Esophagus (tissue), 2 donors: ENCODE data around the gene NELFB. TPM values are rescaled to one million over a fixed set of nuclear protein-coding genes. Genes with fewer than 3 reads are reported as not detected.

Experiments used
- H3K27ac ChIP-seq, 2 donors: one replicate each; pipeline ENCODE4 v1.5.1; 2013; ENCODE audit warnings: low read depth in 2 of 2, mild to moderate bottlenecking in 2 of 2, inconsistent platforms in 1 of 2, low read length in 1 of 2, moderate library complexity in 1 of 2
- H3K27me3 ChIP-seq, 2 donors: one replicate each; pipeline ENCODE4 v1.6.1; 2013; ENCODE audit warnings: low read length in 2 of 2, control low read depth in 1 of 2, mild to moderate bottlenecking in 1 of 2; ENCODE audit not compliant: insufficient read depth in 2 of 2, control insufficient read depth in 1 of 2
- H3K36me3 ChIP-seq, 2 donors: one replicate each; pipeline ENCODE4 v1.6.1; 2013; ENCODE audit warnings: low read length in 1 of 2; ENCODE audit not compliant: control insufficient read depth in 2 of 2, insufficient read depth in 2 of 2
- H3K4me1 ChIP-seq, 2 donors: one replicate each; pipeline ENCODE4 v1.6.1; 2013; ENCODE audit warnings: low read length in 1 of 2; ENCODE audit not compliant: control insufficient read depth in 2 of 2, insufficient read depth in 2 of 2
- H3K4me3 ChIP-seq, 2 donors: one replicate each; pipeline ENCODE4 v1.5.1; 2013; ENCODE audit warnings: low read length in 2 of 2, mild to moderate bottlenecking in 2 of 2, low read depth in 1 of 2, moderate library complexity in 1 of 2
- H3K9me3 ChIP-seq, 2 donors: one replicate each; pipeline ENCODE4 v1.6.1; 2013; ENCODE audit warnings: mild to moderate bottlenecking in 2 of 2, low read depth in 1 of 2, low read length in 1 of 2, moderate library complexity in 1 of 2; ENCODE audit not compliant: control insufficient read depth in 2 of 2, insufficient read depth in 1 of 2
- WGBS, 2 donors: extraction: QIAGEN DNeasy Blood & Tissue Kit; methylation state at CpG; one replicate each; pipeline ENCODE4 v1.1.7; 2013; 5-methylcytosine and 5-hydroxymethylcytosine counted together
- polyA plus RNA-seq, 2 donors: library from polyadenylated mRNA; stranded (reverse); fragments of 200-250 nt; gene quantifications; one replicate each; pipeline ENCODE4 v1.2.3, GENCODE V29; 2013
- donor health status: healthy with polysubstance abuse.
- donor health status: Bipolar disorder and iron deficiency.

Gene NELFB
- polyA plus RNA-seq, 2 donors, result 31.7 to 34.7 TPM

DNA sequence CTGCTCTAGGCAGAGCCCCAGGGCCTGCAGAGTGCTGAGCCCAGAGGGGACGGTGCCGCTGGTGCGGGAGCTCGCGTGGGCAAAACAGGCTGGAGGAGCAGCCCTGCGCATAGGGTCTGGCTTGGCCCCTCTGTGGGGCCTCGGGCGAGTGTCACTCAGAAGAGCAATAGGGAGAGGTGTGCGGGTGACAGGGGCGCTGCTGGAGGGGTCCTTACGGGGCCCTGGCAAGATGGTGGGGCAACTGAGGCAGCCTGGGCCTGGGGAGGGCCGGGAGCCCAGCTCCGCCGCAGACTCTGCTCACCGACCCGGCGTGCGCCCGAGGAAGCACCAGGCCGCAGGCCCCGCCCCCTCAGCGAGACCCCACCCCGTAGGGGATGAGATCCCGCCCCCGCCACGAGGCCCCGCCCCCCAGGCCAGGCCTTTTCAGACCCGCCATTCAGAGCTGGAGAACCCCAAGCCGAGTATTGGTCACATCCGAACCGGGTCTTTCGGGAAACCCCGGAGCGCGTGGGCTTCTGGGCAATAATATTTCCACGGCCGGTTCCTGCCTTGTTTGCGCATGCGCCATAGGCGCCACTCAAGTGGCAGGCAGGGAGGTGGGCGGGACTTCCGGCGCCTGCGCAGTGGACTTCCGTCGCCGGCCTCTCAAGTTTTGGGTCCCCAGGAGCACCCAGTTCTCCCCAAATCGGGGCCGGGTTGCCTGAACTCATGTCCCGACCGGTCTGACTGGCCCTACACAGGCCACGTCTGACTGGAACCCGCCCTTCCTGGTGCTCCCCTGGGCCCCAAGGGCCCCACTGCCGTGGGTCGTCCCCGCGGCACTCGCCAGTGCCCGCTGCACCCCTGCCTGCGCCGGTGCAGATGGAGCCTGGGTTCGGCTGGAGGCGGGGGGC, 31.8 kb upstream of the NELFB start:
- Histone ChIP-seq H3K9me3 (no peaks in the 10 kb centered on the region), H3K27me3 (no peaks in the 10 kb centered on the region), H3K27ac (peak overlapping the region; percentile 96), H3K36me3 (peaks cover 0 to 18% of the 10 kb centered on the region in 2 donors), H3K4me3 (peak overlapping the region; percentile 66 to 67), H3K4me1 (peaks cover 3 to 33% of the 10 kb centered on the region in 2 donors)
- 1% methylated on average over 62 to 63 of the region's 63 CpGs for WGBS, 2 donors

DNA sequence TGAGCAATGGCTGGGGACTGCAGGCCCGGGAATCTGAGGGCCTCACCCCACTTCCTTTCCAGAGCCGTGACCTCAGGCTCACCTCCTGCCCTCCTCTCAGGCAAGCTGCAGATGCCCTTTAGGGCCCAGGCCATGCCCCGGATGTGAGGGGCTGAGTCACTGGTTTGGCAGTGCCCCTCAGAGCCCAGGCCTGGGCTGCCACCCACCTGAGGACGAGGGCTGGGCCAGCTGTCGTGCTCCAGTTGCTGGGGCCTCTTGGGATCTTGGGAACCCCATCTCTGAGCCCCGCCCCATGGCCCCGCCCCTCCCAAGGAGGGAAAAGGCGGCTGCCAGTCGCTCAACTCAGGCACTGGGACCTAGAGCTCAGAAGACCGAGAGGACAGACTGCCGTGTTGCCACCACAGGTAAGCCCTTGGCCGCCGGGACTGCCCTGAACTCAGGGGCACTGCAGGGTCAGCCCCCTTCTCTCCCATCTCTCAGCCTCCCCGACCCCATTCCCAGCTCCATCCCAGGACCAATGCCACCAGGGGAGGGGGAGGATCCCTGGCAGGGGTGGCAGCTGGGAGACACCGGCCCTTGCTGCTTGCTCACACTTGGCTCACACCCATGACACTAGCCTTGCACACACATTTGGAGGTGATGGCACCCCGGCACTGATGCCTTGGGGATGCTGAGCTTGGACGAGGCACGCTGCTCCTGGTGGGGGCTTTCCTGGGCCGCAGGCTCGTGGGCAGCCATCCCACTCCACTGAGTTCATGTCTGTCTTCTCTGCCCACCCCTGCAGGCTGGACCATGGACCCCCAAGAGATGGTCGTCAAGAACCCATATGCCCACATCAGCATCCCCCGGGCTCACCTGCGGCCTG, 30.1 kb upstream of the NELFB start, which contains the start of gene CYSRT1:
Gene CYSRT1 (plus strand): TSS at position 345 of the 865 bp plus-strand sequence. CDS start 448 bp downstream, at position 793.
- H3K4me1 ChIP-seq, result peaks cover 3 to 25% of the 10 kb centered on the region in 2 donors
- peak within 1 kb of the TSS; percentile 94 to 96 for H3K27ac ChIP-seq
- peaks cover 0 to 8% of the 10 kb centered on the region in 2 donors for H3K36me3 ChIP-seq
- H3K27me3 ChIP-seq, result no peaks in the 10 kb centered on the region
- 44 to 48% methylated on average over 22 to 23 of the region's 23 CpGs for WGBS, 2 donors
- peak within 1 kb of the TSS; percentile 66 to 67 for H3K4me3 ChIP-seq
- no peaks in the 10 kb centered on the region for H3K9me3 ChIP-seq

DNA sequence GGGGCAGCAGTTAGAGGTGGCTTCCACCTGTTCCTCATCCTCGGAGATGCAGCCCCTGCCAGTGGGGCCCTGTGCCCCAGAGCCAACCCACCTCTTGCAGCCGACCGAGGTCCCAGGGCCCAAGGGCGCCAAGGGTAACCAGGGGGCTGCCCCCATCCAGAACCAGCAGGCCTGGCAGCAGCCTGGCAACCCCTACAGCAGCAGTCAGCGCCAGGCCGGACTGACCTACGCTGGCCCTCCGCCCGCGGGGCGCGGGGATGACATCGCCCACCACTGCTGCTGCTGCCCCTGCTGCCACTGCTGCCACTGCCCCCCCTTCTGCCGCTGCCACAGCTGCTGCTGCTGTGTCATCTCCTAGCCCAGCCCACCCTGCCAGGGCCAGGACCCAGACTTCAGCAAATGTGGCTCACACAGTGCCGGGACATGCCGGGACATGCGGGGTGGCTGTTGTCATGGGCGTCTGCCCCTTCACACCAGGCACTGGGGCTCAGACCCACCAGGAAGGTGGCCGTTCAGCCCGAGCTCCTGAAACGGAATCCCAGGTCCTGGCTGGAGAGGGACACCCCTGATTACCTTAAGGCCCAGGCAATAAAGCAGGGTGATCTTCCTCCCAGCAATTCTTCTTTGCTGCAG, 29.3 kb upstream of the NELFB start:
- H3K4me1 ChIP-seq, result peaks cover 3 to 25% of the 10 kb centered on the region in 2 donors
- peaks cover 0 to 8% of the 10 kb centered on the region in 2 donors for H3K36me3 ChIP-seq
- H3K4me3 ChIP-seq, result peak overlapping the region; percentile 64 to 66
- WGBS, 2 donors, result 74 to 78% methylated on average over 20 to 21 of the region's 21 CpGs
- H3K27ac ChIP-seq, result peak overlapping the region; percentile 93 to 94
- H3K27me3 ChIP-seq, result no peaks in the 10 kb centered on the region
- no peaks in the 10 kb centered on the region for H3K9me3 ChIP-seq

DNA sequence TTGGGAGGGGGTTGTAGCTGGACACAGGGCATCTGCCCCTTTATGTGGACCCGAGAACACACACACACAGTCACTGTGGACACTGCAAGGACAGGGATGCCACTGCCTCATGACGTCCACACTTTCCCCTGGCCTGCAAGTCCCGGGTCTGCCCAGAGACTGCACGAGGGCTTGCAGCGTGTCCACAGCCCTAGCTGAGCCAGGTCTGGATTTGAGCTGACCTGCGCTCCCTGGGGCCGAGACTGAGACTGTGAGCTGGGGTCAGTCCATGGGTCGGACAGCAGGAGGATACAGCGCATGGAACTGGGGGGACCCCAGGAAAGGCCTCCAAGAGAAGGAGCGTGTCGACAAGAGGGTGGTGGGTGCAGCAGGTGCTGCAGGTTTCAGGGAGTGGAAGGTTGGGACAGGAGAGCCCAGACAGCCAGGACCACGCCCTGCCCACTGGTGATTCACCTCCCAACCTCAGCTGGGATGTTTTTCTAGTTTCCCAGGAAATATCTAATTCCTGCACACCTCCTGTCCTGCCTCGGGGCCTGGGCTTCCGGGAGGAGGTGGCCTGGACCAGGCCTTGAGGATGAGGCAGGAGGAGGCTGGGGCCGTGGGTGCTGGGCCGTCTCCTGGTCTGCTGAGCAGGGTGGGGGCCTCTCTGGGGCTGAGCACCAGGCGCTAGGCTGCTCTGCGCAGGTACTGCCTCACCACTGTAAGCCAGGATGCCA, 28.6 kb upstream of the NELFB start:
- Histone ChIP-seq H3K27ac (peak overlapping the region; percentile 93 to 94), H3K27me3 (no peaks in the 10 kb centered on the region), H3K36me3 (peaks cover 0 to 8% of the 10 kb centered on the region in 2 donors), H3K9me3 (no peaks in the 10 kb centered on the region), H3K4me3 (peak overlapping the region; percentile 64 to 66), H3K4me1 (peaks cover 3 to 25% of the 10 kb centered on the region in 2 donors)
- WGBS, 2 donors, result 52 to 60% methylated on average over 18 of the region's 18 CpGs

DNA sequence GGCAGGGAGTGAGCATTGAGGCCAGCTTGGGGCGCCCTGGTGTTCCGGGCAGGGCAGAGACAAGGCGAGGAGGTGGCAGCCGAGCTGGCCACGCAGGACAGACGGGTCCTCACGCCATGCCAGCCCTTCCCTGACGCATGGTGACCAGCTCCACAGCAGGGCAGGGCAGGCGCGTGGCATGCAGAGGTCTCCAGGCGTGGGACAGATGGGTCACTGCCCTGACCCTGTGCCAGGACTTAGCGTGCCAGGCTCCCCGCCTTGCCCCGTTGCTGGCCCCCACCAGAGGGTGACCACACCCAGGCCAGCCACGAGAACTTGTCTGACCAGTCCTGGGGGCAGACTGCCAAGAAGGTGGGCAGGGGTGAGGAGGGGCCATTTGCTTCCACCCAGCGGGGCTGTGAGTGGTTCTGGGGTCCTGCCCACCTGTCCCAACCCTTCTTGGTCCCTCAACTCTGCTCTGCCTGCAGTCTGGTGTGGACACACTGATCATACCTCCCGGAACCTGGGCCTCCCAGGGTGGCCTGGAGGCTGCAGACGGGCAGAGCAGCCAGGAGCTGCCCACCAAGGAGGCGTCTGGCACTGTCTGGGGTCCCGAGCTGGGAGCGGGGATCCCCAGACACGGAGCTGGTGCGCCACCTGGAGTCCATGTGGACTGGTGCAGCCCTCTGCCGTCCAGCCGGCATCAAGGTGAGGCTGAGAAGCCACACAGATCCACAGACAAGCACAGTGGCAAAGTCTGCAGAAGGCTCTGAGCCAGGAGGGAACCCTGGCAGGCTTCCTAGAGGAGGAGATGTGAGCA, 27.9 kb upstream of the NELFB start, which contains the start of gene RNF224:
Gene RNF224 (plus strand): TSS at position 449 of the 799 bp plus-strand sequence. CDS start 834 bp downstream, outside the sequence.
- Histone ChIP-seq H3K27ac (peak within 1 kb of the TSS; percentile 93 to 94), H3K9me3 (no peaks in the 10 kb centered on the region), H3K36me3 (peaks cover 0 to 8% of the 10 kb centered on the region in 2 donors), H3K27me3 (no peaks in the 10 kb centered on the region), H3K4me1 (peaks cover 3 to 25% of the 10 kb centered on the region in 2 donors), H3K4me3 (peak within 1 kb of the TSS; percentile 64 to 66)
- 22 to 28% methylated on average over 25 of the region's 25 CpGs for WGBS, 2 donors

DNA sequence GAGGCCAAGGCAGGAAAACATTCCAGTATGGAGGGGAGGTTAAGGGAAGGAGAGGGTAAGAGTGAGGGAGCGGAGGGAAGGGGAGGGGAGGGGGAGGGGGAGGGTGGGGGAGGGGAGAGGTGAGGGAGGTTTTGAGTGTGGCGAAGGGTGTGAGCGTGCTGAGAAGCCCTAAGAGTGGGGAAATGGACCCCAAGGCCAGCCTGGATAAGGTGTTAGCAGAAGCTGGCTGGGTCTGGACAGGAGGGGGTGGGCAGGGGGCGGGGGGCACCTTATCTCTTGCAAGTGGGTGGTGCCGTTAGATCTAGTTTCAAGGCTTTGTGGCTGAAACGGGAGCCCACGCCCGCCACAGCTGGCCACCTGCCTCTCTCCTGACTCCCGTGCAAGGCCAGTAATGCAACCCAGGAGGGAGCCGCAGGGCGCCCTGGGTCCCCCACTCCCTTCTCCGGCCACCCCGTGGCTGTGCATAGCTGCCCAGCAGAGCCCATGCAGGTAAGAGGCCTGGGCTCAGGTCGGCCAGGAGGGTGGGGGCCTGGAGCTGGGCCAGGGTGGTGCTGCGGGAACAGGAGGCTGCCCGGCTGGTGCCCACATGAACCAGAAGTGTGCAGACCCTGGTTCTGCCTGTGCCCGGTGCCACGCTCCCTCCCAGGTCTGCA, 27.1 kb upstream of the NELFB start:
- Histone ChIP-seq H3K9me3 (no peaks in the 10 kb centered on the region), H3K4me1 (peaks cover 3 to 21% of the 10 kb centered on the region in 2 donors), H3K27me3 (no peaks in the 10 kb centered on the region), H3K4me3 (no peak overlapping the region), H3K36me3 (peaks cover 0 to 8% of the 10 kb centered on the region in 2 donors), H3K27ac (peak overlapping the region; percentile 93 to 94)
- WGBS, 2 donors, result 31 to 36% methylated on average over 12 to 18 of the region's 18 CpGs

DNA sequence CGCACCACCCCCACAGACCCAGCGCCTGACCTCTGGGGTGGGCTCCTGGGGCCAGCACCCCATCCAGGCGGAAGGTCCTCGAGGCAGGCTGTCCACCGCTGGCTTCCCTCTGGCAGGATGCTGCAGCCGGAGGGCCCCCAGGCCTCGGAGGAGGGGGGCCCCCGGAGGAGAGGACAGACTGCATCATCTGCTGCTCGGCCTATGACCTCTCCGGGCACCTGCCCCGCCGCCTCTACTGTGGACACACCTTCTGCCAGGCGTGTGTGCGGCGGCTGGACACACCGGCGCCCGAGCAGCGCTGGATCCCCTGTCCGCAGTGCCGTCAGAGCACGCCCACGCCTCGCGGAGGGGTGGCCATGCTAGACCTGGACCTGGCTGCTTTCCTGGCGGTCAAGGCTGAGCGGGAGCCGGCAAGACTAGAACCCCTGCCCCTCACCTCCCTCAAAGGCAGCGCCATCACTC, 26.6 kb upstream of the NELFB start:
- H3K27me3 ChIP-seq, result no peaks in the 10 kb centered on the region
- no peak overlapping the region for H3K4me3 ChIP-seq
- H3K36me3 ChIP-seq, result peaks cover 0 to 8% of the 10 kb centered on the region in 2 donors
- H3K9me3 ChIP-seq, result no peaks in the 10 kb centered on the region
- WGBS, 2 donors, result 44 to 64% methylated on average over 27 to 29 of the region's 29 CpGs
- H3K27ac ChIP-seq, result peak overlapping the region in 1 of 2 donors; percentile 50
- peaks cover 3 to 21% of the 10 kb centered on the region in 2 donors for H3K4me1 ChIP-seq
